Progenitor cell of endocrine pancreas (in vitro differentiated cells): Measurements from ENCODE around the gene SMNDC1. TPM values are rescaled to one million over a fixed set of nuclear protein-coding genes. Genes with fewer than 3 reads are reported as not detected.
"Not testable (repeated sequence)": the region's sequence is repeated elsewhere in the genome, so short reads cannot be mapped to it uniquely, and the experiment has no call there.

Source experiments
- DNase-seq: peaks from one replicate; pipeline ENCODE4 v3.0.0; 2021; ENCODE audit warnings: low spot score; ENCODE audit not compliant: unreplicated experiment
- H3K27ac Mint-ChIP-seq: 2 replicates; pipeline ENCODE4 v1.8.0; 2021; ENCODE audit warnings: mild to moderate bottlenecking, moderate library complexity, mixed read lengths
- H3K27me3 Mint-ChIP-seq: 2 replicates; pipeline ENCODE4 v1.8.0; 2021; ENCODE audit warnings: mixed read lengths
- H3K36me3 Mint-ChIP-seq: 2 replicates; pipeline ENCODE4 v1.8.0; 2022; ENCODE audit warnings: mixed read lengths; ENCODE audit not compliant: insufficient read depth
- H3K4me1 Mint-ChIP-seq: 2 replicates; pipeline ENCODE4 v1.8.0; 2021; ENCODE audit warnings: low read depth, mixed read lengths
- H3K4me3 Mint-ChIP-seq: 2 replicates; pipeline ENCODE4 v1.8.0; 2021; ENCODE audit warnings: low read depth, mild to moderate bottlenecking, moderate library complexity, mixed read lengths
- H3K9me3 Mint-ChIP-seq: 2 replicates; pipeline ENCODE4 v1.8.0; 2021; ENCODE audit warnings: low read depth, mixed read lengths
- total RNA-seq: library from RNA; stranded (reverse); gene quantifications from 2 replicates; pipeline ENCODE4 v1.2.1, GENCODE V29; 2021
- TF ChIP-seq, protein P1 (sequence below): fragments of 200-600 bp; sonication (generic); IDR thresholded peaks from one replicate; pipeline ENCODE4 v1.5.0; 2021; ENCODE audit warnings: antibody characterized with exemption, mild to moderate bottlenecking; ENCODE audit not compliant: unreplicated experiment

The SMNDC1 gene
- total RNA-seq, 1 donor from 2014 or later = 41.4 TPM

DNA sequence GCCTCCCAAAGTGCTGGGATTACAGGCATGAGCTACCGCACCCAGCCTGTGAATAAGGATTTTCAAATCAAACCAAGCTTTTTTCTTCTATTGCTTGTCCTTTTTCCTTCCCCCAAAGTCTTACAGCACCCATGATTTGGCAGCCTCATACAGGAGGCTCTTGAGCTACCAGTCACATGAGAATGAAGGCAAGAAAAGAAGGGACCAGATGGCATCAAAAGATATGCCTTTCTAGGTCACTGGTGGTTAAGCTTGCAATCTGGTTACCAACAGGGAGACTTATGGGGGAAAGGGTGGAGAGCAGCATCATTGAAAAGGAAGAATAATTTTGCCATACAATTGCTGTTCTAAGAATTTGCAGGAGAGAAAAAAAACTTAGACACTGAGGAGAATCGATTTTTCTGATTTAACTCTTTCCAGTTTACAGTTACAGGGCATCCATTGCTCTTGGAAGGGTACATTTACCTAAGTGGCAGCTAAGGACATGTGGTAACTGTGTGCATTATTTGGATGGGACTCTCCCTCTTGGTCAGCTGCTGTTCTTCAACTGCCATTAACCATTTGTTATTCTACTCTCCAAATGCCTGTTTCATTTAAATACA is 29.5 kb downstream of the SMNDC1 start:
- Mint-ChIP-seq H3K27ac (no peak overlapping the region), H3K36me3 (no peaks in the 10 kb centered on the region), H3K9me3 (no peaks in the 10 kb centered on the region), H3K4me1 (peaks cover 16% of the 10 kb centered on the region), H3K27me3 (no peaks in the 10 kb centered on the region), H3K4me3 (no peak overlapping the region)
- TF ChIP-seq, protein P1, sequence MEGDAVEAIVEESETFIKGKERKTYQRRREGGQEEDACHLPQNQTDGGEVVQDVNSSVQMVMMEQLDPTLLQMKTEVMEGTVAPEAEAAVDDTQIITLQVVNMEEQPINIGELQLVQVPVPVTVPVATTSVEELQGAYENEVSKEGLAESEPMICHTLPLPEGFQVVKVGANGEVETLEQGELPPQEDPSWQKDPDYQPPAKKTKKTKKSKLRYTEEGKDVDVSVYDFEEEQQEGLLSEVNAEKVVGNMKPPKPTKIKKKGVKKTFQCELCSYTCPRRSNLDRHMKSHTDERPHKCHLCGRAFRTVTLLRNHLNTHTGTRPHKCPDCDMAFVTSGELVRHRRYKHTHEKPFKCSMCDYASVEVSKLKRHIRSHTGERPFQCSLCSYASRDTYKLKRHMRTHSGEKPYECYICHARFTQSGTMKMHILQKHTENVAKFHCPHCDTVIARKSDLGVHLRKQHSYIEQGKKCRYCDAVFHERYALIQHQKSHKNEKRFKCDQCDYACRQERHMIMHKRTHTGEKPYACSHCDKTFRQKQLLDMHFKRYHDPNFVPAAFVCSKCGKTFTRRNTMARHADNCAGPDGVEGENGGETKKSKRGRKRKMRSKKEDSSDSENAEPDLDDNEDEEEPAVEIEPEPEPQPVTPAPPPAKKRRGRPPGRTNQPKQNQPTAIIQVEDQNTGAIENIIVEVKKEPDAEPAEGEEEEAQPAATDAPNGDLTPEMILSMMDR = no peak
- no peak for DNase-seq

DNA sequence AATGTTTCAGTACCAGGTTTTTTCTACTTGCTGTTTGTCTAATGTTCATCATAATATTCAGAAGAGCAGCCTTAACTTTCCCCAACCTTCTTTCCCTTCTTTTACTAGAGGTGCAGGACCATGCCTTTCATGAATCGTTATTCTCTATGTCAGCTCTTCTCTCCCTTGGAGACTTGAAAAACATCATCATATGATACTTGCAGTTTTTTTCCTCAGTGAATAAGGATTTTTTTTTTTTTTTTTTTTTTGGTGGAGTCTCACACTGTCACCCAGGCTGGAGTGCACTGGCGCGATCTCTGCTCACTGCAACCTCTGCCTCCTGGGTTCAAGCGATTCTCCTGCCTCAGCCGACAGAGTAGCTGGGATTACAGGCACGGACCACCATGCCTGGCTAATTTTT is 30.1 kb downstream of the SMNDC1 start:
- Mint-ChIP-seq H3K4me1 (peaks cover 20% of the 10 kb centered on the region), H3K27me3 (no peaks in the 10 kb centered on the region), H3K36me3 (no peaks in the 10 kb centered on the region), H3K27ac (no peak overlapping the region), H3K9me3 (no peaks in the 10 kb centered on the region), H3K4me3 (no peak overlapping the region)
- DNase-seq = no peak
- TF ChIP-seq, protein P1 = no peak

DNA sequence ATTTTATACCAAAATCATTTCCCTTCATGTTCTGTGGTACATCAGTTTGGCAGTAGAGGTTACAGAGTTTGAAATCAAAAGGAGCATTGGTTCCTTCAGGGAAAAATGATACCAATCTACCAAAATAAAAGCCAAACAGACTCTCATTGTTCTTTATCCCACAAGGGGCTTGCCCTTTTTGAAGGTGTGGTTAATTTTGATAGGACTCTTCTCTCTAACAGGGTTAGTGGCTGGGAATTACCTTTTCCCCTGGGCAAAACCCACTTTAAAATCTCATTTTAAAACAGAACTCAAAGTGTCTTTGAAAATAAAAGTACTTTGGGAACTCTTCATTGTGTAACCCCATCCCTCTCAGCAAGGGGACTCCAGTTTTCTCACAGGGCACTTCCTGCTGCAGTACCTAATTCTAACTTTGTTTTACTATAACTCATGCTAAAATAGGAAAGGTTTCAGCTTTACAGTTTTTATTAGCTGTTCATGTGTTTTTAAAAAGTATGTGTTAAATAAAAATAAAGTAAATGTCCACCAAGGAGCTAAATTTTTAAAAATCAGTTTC is 30.6 kb downstream of the SMNDC1 start:
- DNase-seq = no peak
- Mint-ChIP-seq H3K4me1 (peaks cover 25% of the 10 kb centered on the region), H3K9me3 (no peaks in the 10 kb centered on the region), H3K27ac (no peak overlapping the region), H3K36me3 (no peaks in the 10 kb centered on the region), H3K27me3 (no peaks in the 10 kb centered on the region), H3K4me3 (no peak overlapping the region)
- TF ChIP-seq, protein P1 = no peak

DNA sequence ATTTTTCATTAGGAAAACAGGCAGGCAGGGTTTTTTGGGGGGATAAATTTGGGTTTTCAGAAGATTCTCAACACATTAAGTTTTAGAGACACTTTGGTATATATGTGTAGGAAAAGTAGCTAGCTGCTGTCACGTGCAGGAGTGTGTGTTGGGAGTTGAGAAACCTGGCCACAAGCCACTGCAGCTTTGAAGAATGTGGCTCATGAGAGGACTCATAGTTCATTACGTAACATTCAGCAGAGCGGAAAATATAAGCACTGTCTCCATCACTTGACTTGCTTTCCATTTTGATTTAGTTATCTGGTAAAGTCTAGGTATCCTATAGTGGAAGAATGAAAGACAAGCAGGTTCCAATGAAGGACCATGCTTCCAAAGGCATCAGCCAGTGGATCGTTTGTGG is 31.2 kb downstream of the SMNDC1 start:
- Mint-ChIP-seq H3K9me3 (no peaks in the 10 kb centered on the region), H3K27me3 (no peaks in the 10 kb centered on the region), H3K36me3 (no peaks in the 10 kb centered on the region), H3K4me3 (no peak overlapping the region), H3K4me1 (peaks cover 30% of the 10 kb centered on the region), H3K27ac (no peak overlapping the region)
- TF ChIP-seq, protein P1 = no peak
- DNase-seq = no peak

DNA sequence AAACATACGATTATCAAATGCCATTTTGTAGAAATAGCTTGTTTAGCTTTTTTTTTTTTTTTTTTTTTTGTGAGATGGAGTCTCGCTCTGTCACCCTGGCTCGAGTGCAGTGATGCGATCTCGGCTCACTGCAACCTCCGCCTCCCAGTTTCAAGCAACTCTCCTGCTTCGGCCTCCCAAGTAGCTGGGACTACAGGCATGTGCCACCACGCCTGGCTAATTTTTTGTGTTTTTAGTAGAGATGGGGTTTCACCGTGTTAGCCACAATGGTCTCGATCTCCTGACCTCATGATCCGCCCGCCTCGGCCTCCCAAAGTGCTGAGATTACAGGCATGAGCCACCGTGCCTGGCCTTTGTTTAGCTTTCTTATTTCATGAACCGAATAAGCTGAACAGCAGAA is 31.7 kb downstream of the SMNDC1 start:
- not testable (repeated sequence) for H3K36me3 Mint-ChIP-seq, H3K27ac Mint-ChIP-seq, DNase-seq, H3K27me3 Mint-ChIP-seq, H3K9me3 Mint-ChIP-seq, H3K4me3 Mint-ChIP-seq
- H3K4me1 Mint-ChIP-seq = peaks cover 33% of the 10 kb centered on the region
